Activated T-helper 2 cell treated with anti-CD3 and anti-CD28 coated beads, Interferon-gamma antibody, Interleukin-2, Interleukin-4, amounts not matched to agents 10 μg/mL and 5 μg/mL and 100 μg/mL, durations not matched to agents 14 hours and 24 hours and 36 hours (primary cell): ENCODE measurements around the gene SOCS3. TPM values are rescaled to one million over a fixed set of nuclear protein-coding genes. Genes with fewer than 3 reads are reported as not detected.

ENCODE experiments used
- DNase-seq: peaks from one replicate; pipeline ENCODE4 v3.0.0; 2021; ENCODE audit warnings: low spot score
- H3K27ac Mint-ChIP-seq: one replicate; pipeline ENCODE4 v1.8.0; 2021; ENCODE audit warnings: mixed read lengths
- H3K27me3 Mint-ChIP-seq: one replicate; pipeline ENCODE4 v1.8.0; 2021; ENCODE audit warnings: low read depth, mixed read lengths
- H3K36me3 Mint-ChIP-seq: one replicate; pipeline ENCODE4 v1.8.0; 2021; ENCODE audit warnings: low read depth, mixed read lengths
- H3K4me1 Mint-ChIP-seq: one replicate; pipeline ENCODE4 v1.8.0; 2021; ENCODE audit warnings: low read depth, mixed read lengths
- H3K4me3 Mint-ChIP-seq: one replicate; pipeline ENCODE4 v1.8.0; 2021; ENCODE audit warnings: low read depth, mild to moderate bottlenecking, moderate library complexity, mixed read lengths
- H3K9me3 Mint-ChIP-seq: one replicate; pipeline ENCODE4 v1.8.0; 2021; ENCODE audit warnings: mixed read lengths
- intact Hi-C: fragments of 100-400 bp; cut with micrococcal nuclease; formaldehyde crosslinking; loops from one replicate; pipeline ENCODE4 v1.15.1; 2023
- total RNA-seq: library from RNA; stranded (reverse); gene quantifications from 2 replicates; pipeline ENCODE4 v1.2.3, GENCODE V29; 2022

Gene SOCS3
- total RNA-seq, 1 donor from 2014 or later: 99.8 TPM

DNA sequence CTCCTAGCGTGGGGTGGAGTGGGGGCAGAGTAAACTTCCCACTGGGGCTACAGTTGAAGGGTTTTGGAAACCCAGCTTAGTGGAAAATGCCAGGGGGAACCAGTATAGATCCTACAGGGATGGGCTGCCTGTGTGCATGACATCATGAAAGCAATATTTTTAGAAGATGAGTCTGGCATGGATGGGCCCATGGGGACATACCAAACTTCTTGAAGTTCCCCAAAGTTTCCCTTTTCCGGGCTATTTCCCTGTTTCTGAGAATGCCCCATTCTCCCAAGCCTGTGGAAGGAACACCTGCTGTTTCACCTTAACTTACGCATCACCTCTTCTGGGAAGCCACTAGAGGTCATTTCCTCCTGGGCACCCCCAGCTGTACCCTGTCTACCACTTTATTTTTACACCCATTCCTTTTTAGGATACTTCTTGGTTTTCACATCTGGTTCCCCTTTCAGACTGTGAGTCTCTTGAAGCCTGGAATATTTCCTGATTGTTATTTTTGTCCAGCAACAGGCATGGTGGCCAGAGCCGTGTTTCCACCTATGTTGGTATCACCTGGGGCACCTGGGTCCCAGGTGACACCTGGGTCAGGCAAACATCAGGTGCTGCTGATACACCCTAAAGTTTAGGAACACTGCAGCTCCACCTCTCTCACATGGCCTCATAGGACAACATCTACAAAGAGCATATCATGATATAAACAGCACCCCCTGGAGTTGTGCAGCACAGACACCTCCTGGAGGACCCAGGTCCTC is 9.8 kb downstream of the SOCS3 start:
- Mint-ChIP-seq H3K4me1 (peaks cover 43% of the 10 kb centered on the region), H3K9me3 (no peaks in the 10 kb centered on the region), H3K27ac (no peak overlapping the region), H3K27me3 (no peaks in the 10 kb centered on the region), H3K4me3 (no peak overlapping the region), H3K36me3 (peaks cover 19% of the 10 kb centered on the region)
- intact Hi-C loops: no loop called here
- DNase-seq: no peak

DNA sequence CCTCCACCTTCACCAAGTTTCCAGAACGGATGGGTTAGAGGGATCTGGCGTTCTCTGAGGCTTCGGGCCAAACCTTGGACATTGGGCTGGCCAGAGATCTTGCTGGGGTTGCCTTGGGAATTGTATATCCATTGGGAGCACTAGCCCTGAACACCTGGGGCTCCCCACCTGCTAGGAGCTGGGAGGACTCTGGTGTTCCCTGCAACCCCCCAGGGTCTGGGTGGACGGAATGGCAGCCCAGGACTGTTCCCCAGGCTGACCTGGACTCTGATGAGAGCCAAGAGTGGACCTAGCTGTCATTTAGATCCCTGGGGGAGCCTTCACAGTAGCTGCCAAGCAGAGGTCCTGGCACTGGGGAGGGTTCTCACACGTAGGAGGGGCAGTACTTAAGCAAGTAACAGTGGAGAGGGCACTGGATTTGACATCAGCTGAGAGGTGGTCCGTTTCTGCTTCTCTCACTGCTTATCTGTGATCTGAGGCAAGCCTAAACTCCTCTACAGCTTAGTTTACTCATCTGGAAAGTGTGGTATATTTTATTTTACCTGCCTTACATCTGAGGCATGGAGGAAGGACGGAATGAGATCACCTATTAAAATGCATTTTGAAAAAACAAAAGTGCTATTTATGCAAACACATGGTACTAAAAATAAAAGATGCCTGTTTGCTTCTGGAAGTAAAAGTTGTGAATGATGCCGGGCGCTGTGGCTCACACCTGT is 11.7 kb downstream of the SOCS3 start:
- Mint-ChIP-seq H3K9me3 (no peaks in the 10 kb centered on the region), H3K4me3 (no peak overlapping the region), H3K27me3 (no peaks in the 10 kb centered on the region), H3K36me3 (peaks cover under 1% of the 10 kb centered on the region), H3K4me1 (peaks cover 42% of the 10 kb centered on the region), H3K27ac (no peak overlapping the region)
- intact Hi-C loops: no loop called here
- no peak for DNase-seq

DNA sequence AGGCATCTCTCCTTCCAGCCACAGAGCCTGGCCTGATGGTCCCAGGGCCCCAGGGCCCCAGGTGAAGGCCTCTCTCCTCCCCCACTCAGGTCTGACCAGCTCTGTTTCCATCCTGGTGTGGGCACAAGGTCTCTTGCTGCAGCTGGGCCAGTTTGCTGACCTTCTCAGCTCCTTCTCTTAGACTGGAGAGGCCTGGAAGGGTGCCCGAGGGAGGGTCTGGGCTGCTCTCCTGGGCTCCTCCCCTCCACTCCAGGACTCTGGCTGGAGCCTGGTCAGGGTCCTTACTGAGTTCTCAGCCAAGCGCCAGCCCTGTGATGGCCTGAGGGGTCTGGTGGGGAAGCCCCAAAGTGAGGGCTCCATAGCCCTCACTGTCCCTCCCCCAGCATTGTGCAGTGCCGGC is 12.4 kb downstream of the SOCS3 start:
- H3K4me1 Mint-ChIP-seq: peaks cover 47% of the 10 kb centered on the region
- no peak overlapping the region for H3K27ac Mint-ChIP-seq
- no peaks in the 10 kb centered on the region for H3K27me3 Mint-ChIP-seq
- intact Hi-C loops: no loop called here
- no peak overlapping the region for H3K4me3 Mint-ChIP-seq
- H3K36me3 Mint-ChIP-seq: no peaks in the 10 kb centered on the region
- DNase-seq: no peak
- H3K9me3 Mint-ChIP-seq: no peaks in the 10 kb centered on the region

DNA sequence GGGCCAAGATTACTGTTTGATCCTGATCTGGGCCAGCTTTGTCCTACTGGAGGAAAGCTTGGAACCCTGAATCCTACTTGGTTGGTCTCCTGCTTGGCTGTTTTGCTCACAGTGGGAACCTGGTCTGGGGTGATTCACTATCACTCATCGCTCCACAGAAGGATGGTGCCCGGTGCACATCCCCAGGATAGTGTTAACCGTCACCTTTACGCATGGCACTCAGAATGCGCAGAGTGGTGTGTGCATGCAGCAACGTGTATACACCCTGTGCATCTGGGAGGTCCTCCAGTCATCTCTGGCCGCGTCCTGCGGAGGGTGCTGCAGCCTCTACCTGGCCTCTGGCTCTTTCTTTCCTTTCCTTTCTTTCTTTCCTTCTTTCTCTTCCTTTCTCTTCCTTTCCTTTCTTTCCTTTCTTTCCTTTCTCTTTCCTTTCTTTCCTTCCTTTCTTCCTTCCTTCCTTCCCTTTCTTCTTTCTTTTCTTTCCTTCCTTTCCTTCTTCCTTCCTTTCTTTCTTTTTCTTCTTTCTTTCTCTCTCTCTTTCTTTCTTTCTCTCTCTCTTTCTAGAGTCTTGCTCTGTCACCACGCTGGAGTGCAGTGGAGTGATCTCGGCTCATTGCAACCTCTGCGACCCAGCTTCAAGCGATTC is 13.1 kb downstream of the SOCS3 start:
- peaks cover 46% of the 10 kb centered on the region for H3K4me1 Mint-ChIP-seq
- H3K27ac Mint-ChIP-seq: no peak overlapping the region
- intact Hi-C loops: no loop called here
- no peaks in the 10 kb centered on the region for H3K36me3 Mint-ChIP-seq
- no peaks in the 10 kb centered on the region for H3K27me3 Mint-ChIP-seq
- no peak for DNase-seq
- H3K9me3 Mint-ChIP-seq: no peaks in the 10 kb centered on the region
- no peak overlapping the region for H3K4me3 Mint-ChIP-seq

DNA sequence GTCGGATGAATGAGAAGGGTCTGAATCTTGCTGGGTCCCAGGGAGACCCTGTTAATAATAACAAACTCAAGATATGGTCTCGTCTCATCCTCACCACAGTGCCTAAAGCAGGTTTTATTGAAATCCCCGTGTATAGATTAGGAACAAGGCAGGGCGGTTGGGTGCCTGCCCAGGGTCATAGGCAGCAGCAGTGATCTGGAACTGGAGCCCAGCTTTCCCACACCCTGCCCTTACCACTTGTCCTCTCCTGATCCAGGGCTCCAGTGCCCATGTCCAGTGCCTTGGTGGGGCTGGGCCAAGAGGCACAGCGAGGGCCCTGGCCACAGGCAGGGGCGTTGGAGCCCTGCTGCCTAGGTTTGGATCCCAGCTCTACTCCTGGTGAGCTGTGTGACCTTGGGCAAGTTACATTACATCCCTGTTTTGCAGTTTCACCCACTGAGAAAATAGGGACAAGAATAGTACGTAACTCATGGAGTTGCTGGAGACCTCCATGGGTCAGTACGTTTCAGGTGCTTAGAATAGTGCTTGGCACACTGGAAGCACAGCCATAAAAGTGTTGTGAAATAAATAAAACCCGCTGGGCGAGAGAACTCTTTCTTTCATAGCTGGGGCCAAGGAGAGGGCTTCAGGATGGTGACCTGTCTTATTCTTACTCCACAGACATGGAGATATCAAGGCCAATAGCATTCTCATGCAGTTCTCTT is 13.9 kb downstream of the SOCS3 start:
- H3K36me3 Mint-ChIP-seq: no peaks in the 10 kb centered on the region
- intact Hi-C loops: no loop called here

DNA sequence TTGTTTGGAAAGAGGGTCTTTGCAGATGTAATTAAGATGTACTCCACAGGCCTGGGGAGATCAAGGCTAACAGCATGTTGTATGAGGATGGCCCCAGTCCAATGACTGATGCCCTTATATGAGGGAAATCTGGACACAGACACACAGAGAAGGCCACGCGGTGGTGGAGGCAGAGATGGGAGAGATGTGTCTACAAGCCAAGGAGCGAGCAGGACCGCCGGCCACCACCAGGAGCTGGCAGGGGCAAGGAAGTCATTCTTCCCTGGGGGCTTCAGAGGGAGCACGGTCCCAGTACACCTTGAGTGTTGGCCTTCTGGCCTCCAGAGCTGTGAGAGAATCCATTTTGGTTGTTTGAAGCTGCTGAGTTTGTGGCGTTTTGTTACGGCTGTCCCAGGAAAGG is 14.7 kb downstream of the SOCS3 start:
- H3K27ac Mint-ChIP-seq: no peak overlapping the region
- peaks cover 6% of the 10 kb centered on the region for H3K27me3 Mint-ChIP-seq
- H3K4me3 Mint-ChIP-seq: no peak overlapping the region
- peaks cover 50% of the 10 kb centered on the region for H3K4me1 Mint-ChIP-seq
- H3K36me3 Mint-ChIP-seq: no peaks in the 10 kb centered on the region
- intact Hi-C loops: no loop called here
- no peak for DNase-seq
- H3K9me3 Mint-ChIP-seq: no peaks in the 10 kb centered on the region

More for the DNA sequence above, 13.9 kb downstream of the SOCS3 start:
- no peak for DNase-seq
- H3K27me3 Mint-ChIP-seq: no peaks in the 10 kb centered on the region
- no peak overlapping the region for H3K4me3 Mint-ChIP-seq
- H3K27ac Mint-ChIP-seq: no peak overlapping the region
- H3K4me1 Mint-ChIP-seq: peaks cover 46% of the 10 kb centered on the region
- H3K9me3 Mint-ChIP-seq: no peaks in the 10 kb centered on the region

DNA sequence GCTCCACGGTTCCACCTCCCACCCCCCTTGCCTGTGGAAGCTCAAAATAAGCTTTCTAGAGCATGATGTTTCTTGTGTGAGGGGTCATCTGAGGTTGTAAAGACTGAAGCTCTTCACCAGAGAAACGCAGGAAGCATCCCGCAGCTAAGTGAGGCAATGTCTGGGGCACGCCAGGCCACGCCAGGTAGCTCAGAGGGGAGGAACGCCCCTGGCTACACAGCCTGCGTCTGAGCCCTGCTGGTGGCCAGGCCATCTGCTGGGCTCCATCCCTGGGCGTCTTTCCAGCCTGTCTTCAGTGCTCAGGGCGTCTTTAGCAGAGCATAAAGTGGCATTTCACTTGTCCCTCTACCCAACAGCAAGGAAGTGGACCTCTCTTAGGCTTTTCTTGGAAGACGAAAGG is 15.2 kb downstream of the SOCS3 start:
- Mint-ChIP-seq H3K27me3 (peaks cover 9% of the 10 kb centered on the region), H3K9me3 (no peaks in the 10 kb centered on the region), H3K36me3 (no peaks in the 10 kb centered on the region), H3K4me1 (peaks cover 50% of the 10 kb centered on the region), H3K27ac (no peak overlapping the region), H3K4me3 (no peak overlapping the region)
- intact Hi-C loops: no loop called here
- DNase-seq: no peak

DNA sequence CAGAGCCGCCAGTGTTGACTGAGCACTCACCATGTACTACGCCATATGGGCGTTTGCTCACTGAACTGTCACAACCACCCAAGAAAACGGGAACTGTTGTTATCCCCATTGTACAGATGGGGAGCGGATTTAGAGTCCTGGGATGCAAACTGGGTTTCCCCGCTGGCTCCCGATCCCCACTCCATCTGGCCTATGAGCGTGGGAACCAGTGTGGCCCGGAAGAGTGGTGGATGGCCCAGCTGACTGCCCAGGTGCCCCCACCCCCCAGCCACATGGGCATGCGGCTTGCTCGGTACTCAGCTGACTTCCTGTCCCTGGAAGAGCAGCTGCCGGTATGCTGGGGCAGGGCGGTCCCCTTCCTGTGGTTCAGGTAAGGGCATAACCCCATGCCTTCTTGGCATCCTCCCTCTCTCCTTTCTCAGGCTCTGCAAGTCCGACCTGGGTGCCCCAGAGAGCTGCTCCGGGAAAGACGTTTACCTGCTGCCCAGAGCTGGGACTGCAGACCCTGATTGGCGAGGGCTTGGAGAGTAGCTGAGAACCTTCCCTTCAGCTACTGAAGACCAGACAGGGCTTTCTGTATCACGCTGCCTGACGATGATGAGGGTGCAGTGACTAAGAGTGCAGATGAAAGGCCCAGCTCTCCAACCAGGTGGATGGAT is 16.2 kb downstream of the SOCS3 start:
- intact Hi-C loops: no loop called here
- Mint-ChIP-seq H3K9me3 (no peaks in the 10 kb centered on the region), H3K36me3 (no peaks in the 10 kb centered on the region), H3K4me3 (no peak overlapping the region), H3K27ac (peak overlapping the region; percentile 49), H3K4me1 (peaks cover 50% of the 10 kb centered on the region), H3K27me3 (peaks cover 9% of the 10 kb centered on the region)
- peak; percentile 71 for DNase-seq

DNA sequence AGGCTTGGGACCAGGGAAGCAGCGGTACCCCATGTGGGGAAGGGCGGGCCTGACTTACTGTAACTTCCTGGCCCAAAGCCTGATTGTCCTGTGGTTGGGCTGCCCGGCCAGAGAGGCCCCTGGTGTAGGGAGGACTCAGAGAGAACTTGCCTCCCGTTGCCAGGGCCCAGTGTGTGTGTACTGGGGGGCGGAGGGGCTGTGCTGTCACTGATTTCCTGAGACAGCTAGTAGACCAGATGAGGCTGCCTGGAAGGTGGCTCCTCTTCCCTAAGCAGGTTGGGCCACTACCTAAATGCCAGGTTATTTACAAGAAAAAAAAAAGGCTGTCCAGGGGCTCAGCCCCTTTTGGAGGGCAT is 16.7 kb downstream of the SOCS3 start:
- no peak for DNase-seq
- intact Hi-C loops: no loop called here
- peak overlapping the region; percentile 21 for H3K4me3 Mint-ChIP-seq
- H3K9me3 Mint-ChIP-seq: no peaks in the 10 kb centered on the region
- no peaks in the 10 kb centered on the region for H3K36me3 Mint-ChIP-seq
- peak overlapping the region; percentile 49 for H3K27ac Mint-ChIP-seq
- H3K4me1 Mint-ChIP-seq: peaks cover 47% of the 10 kb centered on the region
- H3K27me3 Mint-ChIP-seq: peaks cover 9% of the 10 kb centered on the region

DNA sequence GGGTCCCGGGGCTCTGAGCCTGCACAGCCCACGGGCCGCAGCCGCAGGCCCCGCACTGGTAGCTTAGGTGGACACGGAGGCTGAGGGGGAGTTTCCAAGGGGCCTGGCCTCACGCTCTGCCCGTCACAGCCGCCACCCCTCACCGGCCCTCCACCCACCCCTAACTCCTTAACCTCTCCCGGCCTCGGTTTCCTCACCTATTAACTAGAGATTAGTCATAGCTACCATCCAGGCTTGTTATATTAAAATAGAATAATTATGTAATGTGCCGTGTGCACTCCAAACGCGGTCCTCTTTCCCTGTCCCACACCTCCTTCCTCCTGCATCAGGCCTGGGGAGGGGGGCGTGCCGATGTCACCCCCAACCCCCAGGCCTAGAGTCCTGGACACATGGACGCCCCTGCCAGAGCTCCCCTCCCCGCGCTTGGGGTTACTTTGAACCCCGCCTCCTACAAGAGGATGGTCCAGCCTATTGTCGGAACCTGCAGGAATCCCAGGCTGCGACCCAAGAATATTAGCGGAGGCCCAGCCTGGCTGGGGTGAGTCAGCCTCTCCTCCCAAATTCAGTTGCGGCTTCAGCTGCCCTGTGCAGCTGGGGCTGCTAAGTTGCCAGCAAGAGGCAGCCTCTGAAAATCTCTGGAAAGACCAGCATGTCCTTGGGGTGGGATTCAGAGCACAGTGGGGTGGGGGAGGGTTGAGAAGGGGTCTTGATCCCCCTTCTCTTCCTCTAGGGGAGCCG is 17.3 kb downstream of the SOCS3 start:
- H3K9me3 Mint-ChIP-seq: no peaks in the 10 kb centered on the region
- DNase-seq: no peak
- no peaks in the 10 kb centered on the region for H3K36me3 Mint-ChIP-seq
- H3K4me1 Mint-ChIP-seq: peaks cover 42% of the 10 kb centered on the region
- H3K4me3 Mint-ChIP-seq: peak overlapping the region; percentile 21
- intact Hi-C loops: no loop called here
- no peak overlapping the region for H3K27ac Mint-ChIP-seq
- peaks cover 9% of the 10 kb centered on the region for H3K27me3 Mint-ChIP-seq

DNA sequence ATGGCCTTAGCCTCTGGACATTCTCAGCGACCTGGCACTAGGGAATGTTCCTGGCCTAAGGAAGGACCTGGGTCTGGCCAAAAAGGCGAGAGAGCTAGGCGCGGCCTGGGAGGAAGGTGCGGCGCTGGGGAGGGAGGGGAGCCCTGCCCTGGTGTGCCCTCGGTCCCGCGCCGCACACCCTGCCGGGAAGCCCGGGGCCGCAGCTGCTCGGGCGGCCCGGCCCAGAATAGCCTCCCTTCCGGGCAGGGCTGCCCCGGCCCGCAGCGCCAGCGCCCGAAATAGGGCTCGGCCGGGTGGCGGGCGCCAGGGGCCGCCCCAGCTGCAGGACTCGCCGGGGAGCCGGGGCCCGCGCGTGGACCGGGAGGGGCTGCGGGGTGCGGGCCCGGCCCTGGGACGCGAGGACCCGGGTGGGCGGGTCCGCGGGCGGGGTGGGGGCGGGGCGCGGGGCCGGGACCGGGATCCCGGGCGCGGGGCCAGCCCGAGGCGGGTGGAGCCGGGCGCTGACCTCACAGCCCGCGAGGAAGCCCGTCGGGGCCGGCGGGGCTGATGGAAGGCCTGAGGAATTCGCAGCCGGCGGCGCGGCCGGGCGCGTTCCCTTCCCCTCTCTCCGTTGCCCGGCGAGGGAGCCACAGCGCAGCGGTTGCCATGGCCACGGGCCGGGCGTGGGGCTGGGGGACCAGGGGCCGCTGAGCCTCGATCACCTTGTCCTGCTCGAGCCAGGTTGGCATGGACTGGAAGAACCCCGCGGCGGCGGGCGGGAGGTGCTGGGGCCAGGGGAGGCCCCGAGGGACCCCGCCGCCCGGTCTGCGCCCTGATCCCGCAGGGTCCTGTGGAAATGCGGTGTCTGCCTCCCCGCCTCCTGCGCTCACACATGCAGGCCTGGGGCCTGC is 18.1 kb downstream of the SOCS3 start:
- Mint-ChIP-seq H3K4me1 (peaks cover 35% of the 10 kb centered on the region), H3K36me3 (no peaks in the 10 kb centered on the region), H3K4me3 (no peak overlapping the region), H3K27me3 (peaks cover 9% of the 10 kb centered on the region), H3K9me3 (no peaks in the 10 kb centered on the region), H3K27ac (no peak overlapping the region)
- intact Hi-C loops: no loop called here
- no peak for DNase-seq
